Cardiac fibroblast (primary cell): ENCODE measurements around the gene PPP6R1.

Source experiments
- DNase-seq, 2 donors: peaks; one replicate each; pipeline versions ENCODE4 v3.0.0 to v3.0.0-alpha.2; 2010; ENCODE audit warnings: low read depth in 2 of 2
- H3K4me3 ChIP-seq, 2 donors: replicated peaks in 1 of 2; 1 replicate in 1 of 2; 2 replicates in 1 of 2; pipeline ENCODE4 v1.5.1; 2011; ENCODE audit warnings: low read depth in 2 of 2, low read length in 2 of 2, mild to moderate bottlenecking in 2 of 2, moderate library complexity in 1 of 2
- TF ChIP-seq, protein P1 (sequence below): IDR thresholded peaks from one replicate; pipeline ENCODE4 v1.5.1; 2011; ENCODE audit warnings: low read depth, mild to moderate bottlenecking, low read length, inconsistent platforms

Gene PPP6R1

DNA sequence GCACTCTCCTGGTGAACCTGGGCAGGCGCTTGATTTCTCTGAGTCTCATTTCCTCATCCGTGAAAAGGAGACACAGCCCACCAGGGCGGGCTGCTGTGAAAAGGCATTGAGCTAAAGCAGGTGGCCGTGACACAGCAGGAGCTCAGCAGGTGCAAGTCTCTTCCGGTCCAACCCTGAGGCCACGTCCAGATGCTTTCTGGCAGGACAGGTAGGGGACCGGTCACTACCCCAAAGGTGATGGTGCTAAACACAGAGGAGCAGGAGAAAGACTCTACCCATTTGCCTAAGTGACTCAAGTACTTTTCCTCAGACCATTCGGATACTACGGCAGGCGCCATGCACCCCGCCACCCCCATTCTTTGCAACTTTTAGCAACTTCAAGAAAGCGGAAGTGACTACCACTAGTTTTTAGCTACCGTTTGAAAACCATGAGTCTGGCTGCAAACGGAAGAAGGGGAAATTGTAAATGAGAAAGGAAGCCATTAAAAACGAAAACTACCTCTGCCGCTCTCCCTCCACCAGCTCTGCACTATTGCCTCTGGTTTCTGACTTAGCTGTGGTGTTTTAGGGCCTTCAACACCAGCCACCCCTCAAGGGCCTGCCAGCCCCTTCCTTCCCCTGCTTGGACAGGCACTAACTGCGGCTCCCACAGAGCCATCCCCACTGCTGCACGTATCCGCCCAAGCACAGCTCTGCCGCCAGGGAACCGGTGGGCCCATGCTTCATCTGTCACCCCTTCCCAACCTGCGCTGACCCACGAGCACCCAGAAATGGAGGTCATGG is 4.8 kb downstream of the PPP6R1 start:
- DNase-seq: no peak
- no peak overlapping the region for H3K4me3 ChIP-seq
- TF ChIP-seq, protein P1, sequence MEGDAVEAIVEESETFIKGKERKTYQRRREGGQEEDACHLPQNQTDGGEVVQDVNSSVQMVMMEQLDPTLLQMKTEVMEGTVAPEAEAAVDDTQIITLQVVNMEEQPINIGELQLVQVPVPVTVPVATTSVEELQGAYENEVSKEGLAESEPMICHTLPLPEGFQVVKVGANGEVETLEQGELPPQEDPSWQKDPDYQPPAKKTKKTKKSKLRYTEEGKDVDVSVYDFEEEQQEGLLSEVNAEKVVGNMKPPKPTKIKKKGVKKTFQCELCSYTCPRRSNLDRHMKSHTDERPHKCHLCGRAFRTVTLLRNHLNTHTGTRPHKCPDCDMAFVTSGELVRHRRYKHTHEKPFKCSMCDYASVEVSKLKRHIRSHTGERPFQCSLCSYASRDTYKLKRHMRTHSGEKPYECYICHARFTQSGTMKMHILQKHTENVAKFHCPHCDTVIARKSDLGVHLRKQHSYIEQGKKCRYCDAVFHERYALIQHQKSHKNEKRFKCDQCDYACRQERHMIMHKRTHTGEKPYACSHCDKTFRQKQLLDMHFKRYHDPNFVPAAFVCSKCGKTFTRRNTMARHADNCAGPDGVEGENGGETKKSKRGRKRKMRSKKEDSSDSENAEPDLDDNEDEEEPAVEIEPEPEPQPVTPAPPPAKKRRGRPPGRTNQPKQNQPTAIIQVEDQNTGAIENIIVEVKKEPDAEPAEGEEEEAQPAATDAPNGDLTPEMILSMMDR: no peak

DNA sequence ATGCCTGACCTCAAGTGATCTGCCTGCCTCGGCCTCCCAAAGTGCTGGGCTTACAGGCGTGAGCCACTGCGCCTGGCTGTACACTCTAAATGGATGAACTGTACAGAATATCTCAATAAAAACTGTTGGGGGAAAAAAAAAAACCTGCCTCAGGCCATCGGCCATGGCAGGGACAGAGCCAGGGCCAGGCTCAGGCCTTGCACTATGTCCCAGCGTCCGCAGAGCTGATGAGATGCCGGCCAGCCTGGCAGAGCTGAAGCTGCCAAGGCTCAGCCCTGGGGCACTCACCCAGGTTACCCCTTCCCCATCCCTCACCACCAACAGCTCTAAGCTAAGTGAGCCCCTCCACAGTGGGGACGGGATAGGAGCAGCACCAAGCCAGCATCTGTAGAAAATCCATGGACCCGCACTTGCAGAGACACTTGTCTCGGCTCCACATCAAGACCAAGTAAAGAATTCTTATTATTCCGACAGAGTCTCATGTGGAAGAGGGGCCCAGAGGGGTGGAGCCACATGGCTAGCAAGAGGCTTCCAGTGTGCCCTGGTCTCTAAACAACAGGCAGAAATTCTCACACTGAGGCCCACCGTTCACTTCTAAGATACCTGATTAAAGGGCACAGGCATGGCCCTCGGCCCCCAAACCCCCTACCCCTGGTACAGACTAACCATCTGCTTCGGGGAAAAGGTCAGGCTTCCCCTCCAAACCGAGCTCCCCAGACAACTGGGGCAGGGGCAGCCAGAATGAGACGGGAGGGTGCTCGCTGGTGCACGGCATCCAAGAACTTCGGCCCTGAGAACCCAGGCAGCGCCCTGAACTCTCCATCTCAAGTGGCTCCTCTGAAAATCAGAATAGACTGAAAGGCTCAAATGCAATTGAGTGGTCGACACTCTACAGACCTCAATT is 5.8 kb downstream of the PPP6R1 start:
- no peak overlapping the region for H3K4me3 ChIP-seq
- no peak for DNase-seq
- TF ChIP-seq, protein P1: no peak

DNA sequence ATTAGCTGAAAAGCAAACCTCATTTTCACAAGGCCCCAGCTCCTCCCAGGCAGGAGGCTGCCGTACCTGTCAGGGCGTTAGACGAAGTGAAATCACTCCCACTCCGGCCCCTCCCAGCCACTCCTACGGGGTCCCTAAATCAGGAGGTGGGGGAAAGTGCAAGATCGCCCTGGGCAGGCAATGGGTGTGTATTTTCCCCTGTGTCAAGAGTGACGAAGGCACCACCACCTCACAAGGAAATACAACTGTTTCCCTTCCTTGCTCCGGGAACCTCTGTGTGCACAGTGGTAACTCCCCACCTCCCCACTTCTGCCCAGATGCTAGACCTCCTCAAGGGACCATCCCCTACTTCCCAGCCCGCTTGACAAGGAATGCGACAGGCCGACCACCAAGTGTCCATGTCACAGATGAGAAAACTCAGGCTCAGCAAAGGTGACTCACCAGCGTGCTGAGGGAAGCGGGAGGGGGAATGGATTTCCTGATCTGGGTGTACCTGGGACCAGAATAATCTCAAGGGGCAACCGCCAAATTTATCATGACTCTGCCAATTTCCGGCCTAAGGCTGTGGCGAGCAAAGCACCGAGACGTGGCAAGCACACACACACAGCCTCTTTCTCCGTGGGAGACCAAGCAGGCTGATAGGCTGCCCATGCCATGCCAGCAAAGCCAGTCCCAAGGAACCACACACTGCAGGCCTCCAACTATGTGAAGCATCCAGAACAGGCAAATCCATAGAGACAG is 7.3 kb downstream of the PPP6R1 start:
- DNase-seq: peak; percentile 19 to 27
- no peak overlapping the region for H3K4me3 ChIP-seq
- TF ChIP-seq, protein P1: no peak

DNA sequence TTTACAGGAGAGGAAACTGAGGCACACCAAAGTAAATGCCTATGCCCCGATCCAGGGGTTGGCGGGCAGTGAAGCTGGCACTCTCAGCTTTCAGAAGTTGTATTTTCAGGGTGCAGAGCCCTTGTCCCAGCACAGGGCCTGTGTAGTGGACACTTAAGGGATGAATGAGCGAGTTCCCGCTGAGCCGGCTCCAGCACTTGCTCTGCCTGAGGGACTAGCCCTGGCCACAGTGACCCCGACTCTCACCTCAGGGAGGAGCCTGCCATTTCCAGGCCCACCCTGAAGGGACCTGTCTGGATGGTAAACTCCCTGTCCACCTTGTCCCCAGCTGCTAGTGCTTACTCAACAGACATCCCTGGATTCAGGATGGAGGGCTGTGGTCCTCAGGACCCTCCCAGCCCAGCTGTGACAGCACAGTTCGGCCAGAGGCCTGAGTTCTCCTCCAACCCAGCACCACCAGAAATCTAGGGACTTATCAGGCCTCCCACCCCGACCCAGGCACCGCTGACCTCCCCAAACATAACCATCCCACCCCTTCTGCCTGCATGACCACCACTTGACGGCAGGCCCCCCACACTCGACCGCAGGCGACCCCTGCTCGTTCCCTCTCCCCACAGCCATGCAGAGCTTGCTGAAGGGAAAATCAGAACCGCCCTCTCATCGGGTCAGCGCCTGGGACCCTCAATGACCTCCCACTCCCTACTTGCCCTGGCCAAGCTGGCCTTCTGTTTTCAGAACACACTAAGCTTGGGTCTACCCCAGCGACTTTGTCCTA is 8.4 kb downstream of the PPP6R1 start:
- no peak overlapping the region for H3K4me3 ChIP-seq
- TF ChIP-seq, protein P1: no peak
- DNase-seq: no peak

DNA sequence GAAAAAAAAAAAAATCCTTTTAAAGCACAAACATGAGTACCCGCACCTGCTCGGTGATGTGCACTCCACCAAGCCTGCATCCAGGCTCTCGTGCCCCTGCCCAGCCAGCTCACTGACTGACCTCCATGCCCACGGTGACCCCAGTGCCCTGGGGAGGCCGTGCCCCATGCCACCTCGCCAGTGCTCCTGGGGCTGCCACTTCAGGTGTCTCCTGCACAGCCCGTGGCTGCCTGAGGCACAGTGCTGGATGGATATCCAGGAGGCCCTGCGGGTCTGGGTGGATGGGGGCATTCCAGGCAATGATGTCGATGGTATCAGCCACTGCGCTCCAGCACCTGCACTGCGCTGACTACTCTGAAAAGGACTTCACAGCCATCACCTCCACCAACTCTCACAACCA is 9.0 kb downstream of the PPP6R1 start:
- no peak for DNase-seq
- no peak overlapping the region for H3K4me3 ChIP-seq
- TF ChIP-seq, protein P1: no peak

DNA sequence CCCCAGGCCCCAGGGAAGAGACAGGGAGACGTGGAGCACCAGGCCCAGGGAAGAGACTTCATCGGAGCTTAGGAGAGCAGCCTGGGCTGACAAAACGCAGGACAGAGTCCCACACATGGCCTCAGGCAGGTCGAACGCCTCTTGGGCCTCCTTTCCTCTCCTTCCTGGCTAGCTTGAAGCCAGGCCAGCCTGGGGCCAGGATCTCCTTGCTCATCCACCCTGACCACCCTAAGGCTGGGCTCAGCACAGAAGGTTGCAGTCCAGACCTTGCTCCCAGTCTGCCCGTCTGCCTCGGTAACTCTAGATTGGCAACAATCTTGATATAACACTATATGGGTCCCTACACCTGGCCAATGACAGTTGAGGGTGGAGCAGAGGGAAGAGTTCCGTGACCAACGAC is 10.1 kb downstream of the PPP6R1 start:
- TF ChIP-seq, protein P1: no peak
- DNase-seq: no peak
- H3K4me3 ChIP-seq: no peak overlapping the region
